Sciatic nerve (tissue), 2 donors: ENCODE measurements around the gene IRF1. TPM values are rescaled to one million over a fixed set of nuclear protein-coding genes. Genes with fewer than 3 reads are reported as not detected.

Experiments
- ATAC-seq: fragments of 200-7000 bp; cut with Tn5 transposase; one replicate; pipeline ENCODE4 v1.9.1; 2020; ENCODE audit warnings: mild to moderate bottlenecking, moderate library complexity
- DNase-seq: peaks from one replicate; pipeline ENCODE4 v3.0.0-alpha.2; 2020; ENCODE audit warnings: low spot score
- intact Hi-C: fragments of 100-400 bp; cut with DNase I; formaldehyde crosslinking; loops from one replicate; pipeline ENCODE4 v1.14.2; 2022
- total RNA-seq: library from RNA; stranded (reverse); fragmentation: NEBNext Ultra II Directional; extraction: Animal tissue kit (Norgen Biotek cat#: 25700); gene quantifications from one replicate; pipeline ENCODE4 v1.2.1, GENCODE V29; 2021
- donor health status: DM: no; HTN: no; CAD: no.
- donor health status: DM: no; HTN: no; CAD: no.

Gene IRF1
- total RNA-seq, 1 donor from 2014 or later = 52.2 TPM

DNA sequence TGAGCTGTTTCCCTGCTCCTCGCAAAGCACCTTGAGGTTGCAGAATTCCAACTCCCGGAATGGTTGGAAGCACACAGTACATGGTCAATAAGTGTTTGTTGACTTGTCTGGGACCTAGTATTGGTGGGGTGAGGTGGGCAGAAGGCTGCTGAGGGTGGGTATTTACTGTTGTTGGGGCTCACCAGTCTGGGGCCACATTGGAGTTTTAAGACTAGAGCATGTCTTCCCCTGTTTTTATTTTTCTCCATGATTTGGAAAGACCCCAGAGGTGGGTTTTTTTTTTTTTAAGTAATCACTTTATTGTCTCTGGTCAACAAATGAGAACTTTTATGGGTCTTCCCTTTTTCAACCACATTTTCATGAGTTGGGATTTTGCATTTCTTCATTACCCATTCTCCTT, 55.1 kb downstream of the IRF1 start:
- intact Hi-C loops = no loop called here
- no peak for ATAC-seq
- no peak for DNase-seq

DNA sequence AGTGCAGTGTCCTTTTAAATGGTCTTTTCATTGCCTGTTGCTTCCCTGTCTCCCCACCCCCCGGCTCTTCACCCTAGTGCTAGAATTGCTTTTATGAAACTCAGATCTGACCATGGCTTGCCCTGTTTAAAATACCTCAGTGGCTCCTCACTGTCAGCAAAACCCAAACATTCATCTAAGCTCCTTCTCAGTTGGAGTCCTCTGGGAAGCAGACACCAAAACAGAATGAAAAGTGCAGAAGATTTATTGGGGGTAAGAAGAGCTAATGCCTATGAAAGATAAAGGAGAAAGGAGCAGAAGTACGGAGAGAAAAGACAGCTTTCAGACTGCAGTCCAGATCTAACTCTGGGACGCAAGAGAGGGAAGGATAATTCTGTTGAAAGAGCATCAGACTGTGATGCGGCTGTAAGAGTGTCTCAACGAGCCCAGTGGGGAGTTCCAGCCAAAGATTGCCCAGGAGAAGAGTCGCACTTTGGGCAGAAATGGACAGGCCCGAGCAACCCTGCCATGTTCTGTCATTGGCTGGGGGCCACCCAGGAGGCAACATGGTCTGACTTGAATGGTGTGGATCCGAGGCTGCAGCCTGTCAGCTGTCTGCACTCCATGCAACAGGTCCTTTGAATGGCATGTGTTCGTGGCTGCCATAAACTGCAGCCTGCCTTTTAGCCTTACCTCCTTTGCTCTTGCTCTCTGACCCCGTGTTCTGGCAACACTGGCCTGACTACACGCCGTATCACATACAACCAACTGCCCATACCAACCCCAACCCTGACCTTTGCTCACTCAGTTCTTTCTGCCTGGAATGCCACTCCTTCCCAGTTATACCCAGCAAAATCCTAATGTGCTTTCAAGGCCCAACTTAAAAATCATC, 55.9 kb downstream of the IRF1 start:
- DNase-seq (no peak), ATAC-seq (no peak)
- intact Hi-C loops = no loop called here

DNA sequence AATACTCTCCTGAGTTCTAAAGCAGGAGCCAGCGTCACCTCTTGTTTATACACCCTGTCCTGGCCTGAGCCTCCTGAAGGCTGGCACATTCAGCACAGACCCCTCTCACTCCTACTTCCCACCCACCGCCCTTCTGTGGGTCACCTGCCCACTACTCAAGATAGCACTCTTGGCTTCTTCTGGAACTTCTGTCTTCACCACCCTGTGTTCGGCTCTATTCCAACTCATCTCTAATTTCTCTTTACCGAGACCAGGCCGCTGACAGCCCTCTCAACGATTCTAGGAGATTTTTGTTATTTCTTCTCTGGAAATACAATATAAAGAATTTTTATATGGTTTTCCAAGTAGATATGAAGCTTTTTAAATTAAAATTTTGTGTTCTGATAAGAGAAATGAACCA, 57.4 kb downstream of the IRF1 start:
- DNase-seq = no peak
- ATAC-seq = no peak
- intact Hi-C loops = no loop called here

DNA sequence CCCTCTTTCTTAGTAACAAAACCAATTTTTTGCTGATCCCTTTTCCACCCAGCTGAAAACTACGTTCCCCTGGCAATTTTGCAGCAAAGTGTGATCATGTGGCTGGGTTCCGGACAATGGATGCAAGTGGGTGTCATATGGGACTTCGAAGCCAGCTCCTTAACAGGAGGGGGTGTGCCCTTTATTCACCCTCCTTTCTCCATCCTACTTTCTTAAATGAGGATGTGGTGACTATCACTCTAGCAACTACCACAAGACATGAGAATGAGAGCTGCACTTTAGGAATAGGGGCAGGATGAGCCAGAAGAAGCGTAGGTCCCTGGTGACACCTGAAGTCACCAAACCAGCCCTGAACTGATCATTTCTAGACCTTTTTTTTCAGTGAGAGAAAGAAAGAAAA, 58.9 kb downstream of the IRF1 start:
- DNase-seq (no peak), ATAC-seq (no peak)
- intact Hi-C loops = no loop called here

Other genes with a start within 250 kb of the IRF1 start
- 50.2 TPM for gene PDLIM4, start 233.1 kb downstream of the IRF1 start, total RNA-seq
- gene SLC22A4, start 196.4 kb downstream of the IRF1 start, total RNA-seq = 5.7 TPM
- 16.0 TPM for gene SLC22A5, start 121.1 kb downstream of the IRF1 start, total RNA-seq
- gene IL5, start 52.7 kb upstream of the IRF1 start, total RNA-seq = not detected
- gene RAD50, start 66.2 kb upstream of the IRF1 start, total RNA-seq = 31.5 TPM
- not detected for gene IL13, start 167.4 kb upstream of the IRF1 start, total RNA-seq
- gene IL4, start 183.2 kb upstream of the IRF1 start, total RNA-seq = not detected
- 20.7 TPM for gene KIF3A, start 246.8 kb upstream of the IRF1 start, total RNA-seq